ENCODE data around the gene PHLPP2.

- no peak for TF ChIP-seq CTCF (IDR thresholded peaks at IDR 0.05)
- TF ChIP-seq POLR2A (IDR thresholded peaks at IDR 0.05), result no peak
- no peak for TF ChIP-seq EP300 (IDR thresholded peaks at IDR 0.05)
These were observed 74.8 kb downstream of the PHLPP2 start for GRCh38 chr16:71649704-71650103.
